RWPE1 (cell line): ENCODE measurements around the gene CACNA1S.

ENCODE experiments used
- CTCF ChIA-PET: fragments of 350-600 bp; sonication (Branson Sonifier 250); formaldehyde crosslinking; extraction: SDS; loops from one replicate; lab custom pipeline; 2021; lab: Yijun Ruan, JAX
- POLR2A ChIA-PET: fragments of 400-600 bp; formaldehyde crosslinking; extraction: SDS; loops from one replicate; lab custom pipeline; 2020; ENCODE audit warnings: antibody characterized with exemption; ENCODE audit not compliant: low non-redundant PET; lab: Yijun Ruan, JAX
- DNase-seq: peaks from one replicate; pipeline ENCODE4 v3.0.0; 2012; ENCODE audit warnings: low spot score
- H3K27ac ChIP-seq: fragments of 450-650 bp; 2 replicates; pipeline ENCODE4 v1.5.1; 2017
- TF ChIP-seq, protein P1 (sequence below): fragments of 450-650 bp; conservative IDR thresholded peaks from 2 replicates; pipeline ENCODE4 v1.5.1; 2017; ENCODE audit warnings: low read depth, mild to moderate bottlenecking

The CACNA1S gene

DNA sequence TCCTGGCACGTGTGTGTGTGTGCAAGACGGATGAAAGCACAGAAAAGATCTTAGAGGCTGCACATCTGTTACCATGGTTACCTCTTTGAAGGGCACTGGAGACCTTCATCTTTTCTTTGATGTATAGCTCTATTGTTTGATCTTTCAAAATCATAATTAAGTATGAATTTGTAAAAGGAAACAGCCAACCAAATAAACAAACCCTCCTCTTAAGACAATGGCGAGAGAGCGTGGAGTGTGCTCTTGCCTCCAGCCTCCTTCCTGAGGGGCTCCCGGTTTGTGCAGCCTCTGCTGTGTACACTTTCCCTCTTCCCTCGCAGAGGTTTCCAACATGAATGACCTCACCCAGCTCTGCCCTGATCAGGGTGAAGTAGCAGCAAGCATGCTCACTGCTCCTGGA lies 27.9 kb downstream of the CACNA1S start:
- TF ChIP-seq, protein P1, sequence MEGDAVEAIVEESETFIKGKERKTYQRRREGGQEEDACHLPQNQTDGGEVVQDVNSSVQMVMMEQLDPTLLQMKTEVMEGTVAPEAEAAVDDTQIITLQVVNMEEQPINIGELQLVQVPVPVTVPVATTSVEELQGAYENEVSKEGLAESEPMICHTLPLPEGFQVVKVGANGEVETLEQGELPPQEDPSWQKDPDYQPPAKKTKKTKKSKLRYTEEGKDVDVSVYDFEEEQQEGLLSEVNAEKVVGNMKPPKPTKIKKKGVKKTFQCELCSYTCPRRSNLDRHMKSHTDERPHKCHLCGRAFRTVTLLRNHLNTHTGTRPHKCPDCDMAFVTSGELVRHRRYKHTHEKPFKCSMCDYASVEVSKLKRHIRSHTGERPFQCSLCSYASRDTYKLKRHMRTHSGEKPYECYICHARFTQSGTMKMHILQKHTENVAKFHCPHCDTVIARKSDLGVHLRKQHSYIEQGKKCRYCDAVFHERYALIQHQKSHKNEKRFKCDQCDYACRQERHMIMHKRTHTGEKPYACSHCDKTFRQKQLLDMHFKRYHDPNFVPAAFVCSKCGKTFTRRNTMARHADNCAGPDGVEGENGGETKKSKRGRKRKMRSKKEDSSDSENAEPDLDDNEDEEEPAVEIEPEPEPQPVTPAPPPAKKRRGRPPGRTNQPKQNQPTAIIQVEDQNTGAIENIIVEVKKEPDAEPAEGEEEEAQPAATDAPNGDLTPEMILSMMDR: no peak
- no peak for DNase-seq
- ChIA-PET CTCF (interaction anchor here (1.0 to 2.5 kb wide), 4 partner anchors 11 to 277 kb away, joined by 4 to 8 read pairs (median 6); no protein-coding TSS in a partner anchor), POLR2A (no interaction called here)
- H3K27ac ChIP-seq: no peak overlapping the region

DNA sequence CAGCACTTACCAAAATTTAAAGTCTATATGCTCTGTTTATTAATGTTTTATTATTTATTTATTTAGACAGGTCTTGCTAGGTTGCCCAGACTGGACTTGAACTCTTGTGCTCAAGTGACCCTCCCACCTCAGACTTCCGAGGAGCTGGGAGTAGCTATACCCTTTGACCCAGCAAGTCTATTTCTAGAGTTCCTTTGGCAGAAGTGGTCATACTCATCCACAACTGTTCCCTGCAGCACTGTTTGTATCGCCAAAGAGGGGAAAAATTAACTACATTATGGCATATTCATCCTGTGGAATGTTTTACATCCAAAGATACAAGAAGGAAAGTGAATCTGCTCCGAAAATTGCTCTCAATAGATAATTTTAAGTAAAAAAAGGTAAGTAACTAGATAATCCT lies 28.5 kb downstream of the CACNA1S start:
- ChIA-PET CTCF (interaction anchor here (1.3 to 1.8 kb wide), 2 partner anchors 11 to 30 kb away, joined by 4 to 7 read pairs; no protein-coding TSS in a partner anchor), POLR2A (interaction anchor here (0.5 kb wide), 1 partner anchor 190 kb away, joined by 3 read pairs; no protein-coding TSS in a partner anchor)
- DNase-seq: no peak

DNA sequence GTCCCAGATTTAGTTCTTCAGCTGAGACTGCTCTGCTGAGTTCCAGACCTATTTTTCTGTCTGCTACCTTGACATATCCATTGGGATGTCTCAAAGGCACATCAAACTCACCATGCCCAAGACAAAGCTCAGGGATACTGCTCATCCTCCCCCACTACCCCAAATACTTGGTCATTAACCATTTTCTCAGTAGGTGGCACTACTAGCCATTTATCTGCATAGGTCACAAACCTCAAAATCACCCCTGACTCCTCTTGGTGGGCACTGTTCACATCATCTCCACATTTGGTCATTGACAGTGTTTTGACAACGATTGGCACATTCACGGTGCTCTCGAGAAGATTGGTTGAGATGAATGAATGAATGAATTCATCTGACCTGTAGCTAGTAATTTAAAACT lies 32.1 kb downstream of the CACNA1S start:
- POLR2A ChIA-PET: no interaction called here
- CTCF ChIA-PET: interaction anchor here (0.6 to 2.5 kb wide), 6 partner anchors 20 to 273 kb away, joined by 3 to 11 read pairs (median 4); no protein-coding TSS in a partner anchor
- H3K27ac ChIP-seq: no peak overlapping the region
- TF ChIP-seq, protein P1: no peak
- DNase-seq: no peak

More for the DNA sequence above, 28.5 kb downstream of the CACNA1S start:
- no peak overlapping the region for H3K27ac ChIP-seq
- TF ChIP-seq, protein P1: no peak

DNA sequence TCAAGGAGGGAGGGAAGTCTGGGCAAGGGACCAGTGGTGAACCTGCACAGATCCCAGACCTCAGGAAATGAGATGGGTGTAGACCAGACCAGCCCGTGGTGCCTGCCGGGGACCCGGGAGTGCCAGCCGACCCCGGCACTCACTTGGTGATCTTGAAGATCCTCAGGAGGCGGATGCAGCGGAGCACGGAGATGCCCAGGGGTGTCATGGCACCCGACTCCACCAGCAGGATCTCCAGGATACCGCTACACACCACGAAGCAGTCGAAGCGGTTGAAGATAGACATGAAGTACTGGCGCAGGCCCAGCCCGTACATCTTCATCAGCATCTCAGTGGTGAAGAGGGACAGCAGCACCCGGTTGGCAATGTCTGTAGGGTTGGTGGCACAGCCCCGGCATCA lies 34.5 kb downstream of the CACNA1S start:
- H3K27ac ChIP-seq: no peak overlapping the region
- CTCF ChIA-PET: interaction anchor here (0.7 kb wide), 1 partner anchor 17 kb away, joined by 6 read pairs; no protein-coding TSS in a partner anchor
- TF ChIP-seq, protein P1: no peak
- no peak for DNase-seq
- POLR2A ChIA-PET: no interaction called here

DNA sequence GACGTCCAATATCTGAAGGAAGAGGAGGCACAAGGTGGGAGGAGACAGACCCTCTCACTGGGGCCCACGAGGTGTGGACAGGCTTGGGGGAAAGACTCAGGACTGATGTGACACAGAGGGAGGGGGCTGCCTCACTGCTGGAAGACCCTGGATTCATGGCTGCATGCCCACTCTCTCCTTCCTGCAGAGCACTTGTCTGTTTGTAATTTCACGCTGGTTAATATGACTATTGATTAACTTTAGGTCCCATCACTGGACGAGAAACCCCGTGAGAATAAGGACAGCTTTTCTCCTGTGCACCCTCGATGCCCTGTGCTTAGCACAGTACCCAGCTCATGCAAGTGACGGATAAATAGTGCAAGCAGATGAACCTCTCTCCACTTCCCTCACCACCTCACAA lies 35.1 kb downstream of the CACNA1S start:
- TF ChIP-seq, protein P1: no peak
- CTCF ChIA-PET: no interaction called here
- H3K27ac ChIP-seq: no peak overlapping the region
- POLR2A ChIA-PET: no interaction called here
- DNase-seq: no peak

DNA sequence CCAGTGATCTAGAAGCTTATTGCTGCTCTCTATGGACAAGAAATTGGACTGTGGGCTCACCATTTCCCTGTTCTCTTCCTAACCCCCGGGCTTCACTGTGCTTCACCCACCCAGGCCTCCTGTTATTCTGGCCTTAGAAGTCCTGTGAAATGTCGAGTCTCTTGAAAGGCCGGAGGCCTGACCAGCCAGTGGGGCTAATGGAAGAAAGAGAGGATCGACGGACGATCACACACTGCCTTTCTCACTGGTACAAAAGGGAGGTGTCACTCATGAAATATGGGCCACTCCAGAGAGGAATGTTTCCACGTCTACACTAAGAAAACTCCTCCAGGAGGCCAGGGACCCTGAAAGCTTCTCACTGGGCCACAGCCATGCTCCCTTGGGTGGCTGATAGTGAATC lies 36.1 kb downstream of the CACNA1S start:
- ChIA-PET POLR2A (no interaction called here), CTCF (interaction anchor here (0.9 kb wide), 1 partner anchor 34 kb away, joined by 3 read pairs; no protein-coding TSS in a partner anchor)
- no peak for DNase-seq
- H3K27ac ChIP-seq: no peak overlapping the region
- TF ChIP-seq, protein P1: no peak
